SJCRH30 (cell line): ENCODE results near the gene RNF220. TPM values are rescaled to one million over a fixed set of nuclear protein-coding genes. Genes with fewer than 3 reads are reported as not detected.

Experiments used
- DNase-seq, 2 experiments: peaks; one replicate each; pipeline ENCODE4 v3.0.0-alpha.2; 2015 to 2020
- H3K27ac ChIP-seq: fragments of 250-450 bp; sonication (Bioruptor Pico); 2 replicates; pipeline ENCODE4 v1.5.1; 2020; ENCODE audit warnings: mild to moderate bottlenecking, moderate library complexity
- H3K27me3 ChIP-seq: fragments of 250-450 bp; sonication (Bioruptor Pico); 2 replicates; pipeline ENCODE4 v1.5.1; 2020; ENCODE audit warnings: mild to moderate bottlenecking, moderate library complexity
- H3K36me3 ChIP-seq: fragments of 250-450 bp; sonication (Bioruptor Pico); 2 replicates; pipeline ENCODE4 v1.5.1; 2020; ENCODE audit warnings: mild to moderate bottlenecking, moderate library complexity
- H3K4me1 ChIP-seq: fragments of 250-450 bp; sonication (Bioruptor Pico); 2 replicates; pipeline ENCODE4 v1.5.1; 2020; ENCODE audit warnings: mild to moderate bottlenecking, moderate library complexity
- H3K4me3 ChIP-seq: fragments of 250-450 bp; sonication (Bioruptor Pico); 2 replicates; pipeline ENCODE4 v1.5.1; 2020; ENCODE audit warnings: mild to moderate bottlenecking, moderate library complexity
- H3K9me3 ChIP-seq: fragments of 250-450 bp; sonication (Bioruptor Pico); replicated peaks from 2 replicates; pipeline ENCODE4 v1.5.1; 2020; ENCODE audit warnings: mild to moderate bottlenecking, moderate library complexity
- total RNA-seq: library from RNA; depleted of rRNA; stranded (reverse); fragments of >200 nt; shearing (Covaris generic); gene quantifications from 2 replicates; pipeline ENCODE4 v1.2.3, GENCODE V29; 2014

Gene RNF220
- total RNA-seq, 1 experiment from 2014 or later, result 94.9 TPM

DNA sequence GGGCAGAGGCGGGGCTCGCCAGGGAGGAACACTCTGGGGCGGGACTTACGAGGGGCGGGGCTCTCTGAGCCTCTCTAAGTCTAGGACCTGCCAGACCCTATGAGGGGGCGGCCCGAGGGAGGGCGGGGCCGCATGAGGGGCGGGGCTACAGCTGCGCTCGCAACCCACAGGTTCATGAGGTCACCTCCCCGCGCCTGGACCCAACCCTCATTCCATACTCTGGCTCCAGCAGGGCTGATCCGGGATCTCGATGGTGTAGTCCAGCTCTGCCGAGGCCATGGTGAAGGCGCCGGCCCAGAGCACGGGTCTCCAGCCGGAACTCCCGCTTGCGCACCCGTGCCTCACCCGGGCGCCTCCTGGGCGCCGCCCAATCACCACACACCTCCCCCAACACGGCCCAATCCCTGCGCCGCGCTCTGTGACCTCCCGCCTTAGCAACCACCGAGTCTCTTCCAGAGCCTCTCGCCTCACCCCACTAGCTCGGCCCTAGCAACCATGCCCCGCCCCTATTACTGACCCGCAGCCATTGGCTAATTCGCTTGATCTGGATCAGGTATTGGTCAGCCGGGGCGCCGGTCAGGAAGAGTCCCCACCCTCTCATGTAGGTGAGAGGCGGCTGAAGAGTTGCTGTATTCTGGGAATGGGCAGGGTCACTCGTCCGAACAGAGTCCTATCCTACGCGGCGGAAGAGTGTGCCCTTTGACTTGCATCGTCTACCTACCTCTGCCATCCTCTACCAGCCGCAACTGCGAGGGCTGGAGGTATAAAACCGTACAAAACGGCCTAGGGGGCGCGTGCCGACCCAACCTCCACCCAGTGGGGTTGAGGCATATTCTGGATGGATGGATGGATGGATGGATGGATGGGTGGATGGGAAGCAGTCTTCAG lies 269.3 kb downstream of the RNF220 start, which contains the start of the genes ARMH1 and TMEM53:
TSS of gene ARMH1 (plus strand) at position 602 of the 888 bp plus-strand sequence. CDS start 14,984 bp downstream, outside the sequence.
TSS of gene TMEM53 (minus strand) at position 369 of the 888 bp plus-strand sequence. CDS start at position 279, 90 bp downstream.
- H3K4me1 ChIP-seq, result peaks cover 32% of the 10 kb centered on the region
- peak within 1 kb of the TSS; percentile 61 for H3K27ac ChIP-seq
- DNase-seq, result peak; percentile 99
- H3K36me3 ChIP-seq, result no peaks in the 10 kb centered on the region
- no peaks in the 10 kb centered on the region; the same call in 1 of the 2 replicates for H3K9me3 ChIP-seq
- H3K27me3 ChIP-seq, result no peaks in the 10 kb centered on the region
- H3K4me3 ChIP-seq, result peak within 1 kb of the TSS; percentile 79

DNA sequence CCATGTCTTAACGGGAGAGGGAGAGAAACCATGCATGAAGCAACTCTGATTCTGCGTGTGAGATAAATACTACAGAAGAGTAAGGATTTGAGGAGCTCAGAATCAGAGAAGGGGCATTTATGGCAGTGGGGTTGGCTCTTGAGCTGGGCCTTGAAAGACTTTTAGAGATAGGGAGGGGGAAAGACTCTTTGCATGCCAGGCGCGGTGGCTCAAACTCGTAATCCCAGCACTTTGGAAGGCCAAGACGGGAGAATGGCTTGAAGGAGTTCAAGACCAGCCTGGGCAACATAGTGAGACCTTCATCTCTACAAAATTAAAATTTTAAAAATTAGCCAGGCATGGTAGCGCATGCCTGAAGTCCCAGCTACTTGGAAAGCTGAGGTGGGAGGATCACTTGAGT lies 270.1 kb downstream of the RNF220 start:
- Histone ChIP-seq H3K36me3 (no peaks in the 10 kb centered on the region), H3K4me3 (no peak overlapping the region), H3K9me3 (no peaks in the 10 kb centered on the region; the same call in 1 of the 2 replicates), H3K27ac (no peak overlapping the region), H3K27me3 (no peaks in the 10 kb centered on the region), H3K4me1 (peaks cover 32% of the 10 kb centered on the region)
- no peak for DNase-seq

DNA sequence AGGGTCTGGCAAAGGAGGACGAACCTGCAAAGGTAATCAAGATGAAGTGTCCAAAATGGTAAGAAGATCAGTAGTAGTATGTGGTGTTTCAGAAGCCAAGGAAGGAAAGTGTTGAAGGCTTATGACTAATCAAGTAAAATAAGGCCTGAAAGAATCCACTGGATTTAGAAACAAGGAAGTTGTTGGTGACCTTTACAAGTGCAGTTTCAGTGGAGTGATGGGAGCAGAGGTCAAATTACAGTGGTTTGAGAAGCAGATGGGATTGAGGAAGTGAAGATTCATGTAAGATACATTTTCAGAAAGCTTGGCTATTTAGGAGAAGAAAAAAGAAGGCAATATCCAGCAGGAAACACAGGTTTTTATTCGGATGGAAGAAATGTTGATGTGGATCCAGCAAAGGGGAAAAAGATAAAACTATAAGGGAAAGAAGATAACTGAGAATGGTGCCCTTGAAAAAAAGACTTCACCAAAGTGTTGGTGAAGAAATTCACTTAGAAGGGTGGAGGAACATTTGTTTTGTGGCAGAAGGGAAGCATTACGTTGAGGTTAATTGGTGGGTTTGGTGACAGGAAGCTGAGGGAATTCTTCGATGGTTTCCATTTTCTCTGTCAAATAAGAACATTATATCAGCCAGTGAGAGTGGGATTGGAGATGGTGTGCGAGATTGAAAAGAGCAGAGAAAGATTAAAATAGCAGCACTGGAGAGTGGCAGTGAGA lies 271.6 kb downstream of the RNF220 start:
- no peaks in the 10 kb centered on the region; the same call in 1 of the 2 replicates for H3K9me3 ChIP-seq
- H3K27ac ChIP-seq, result no peak overlapping the region
- H3K36me3 ChIP-seq, result no peaks in the 10 kb centered on the region
- peaks cover 31% of the 10 kb centered on the region for H3K4me1 ChIP-seq
- no peak overlapping the region for H3K4me3 ChIP-seq
- peak in 1 of 2 experiments; percentile 28 for DNase-seq
- H3K27me3 ChIP-seq, result no peaks in the 10 kb centered on the region

DNA sequence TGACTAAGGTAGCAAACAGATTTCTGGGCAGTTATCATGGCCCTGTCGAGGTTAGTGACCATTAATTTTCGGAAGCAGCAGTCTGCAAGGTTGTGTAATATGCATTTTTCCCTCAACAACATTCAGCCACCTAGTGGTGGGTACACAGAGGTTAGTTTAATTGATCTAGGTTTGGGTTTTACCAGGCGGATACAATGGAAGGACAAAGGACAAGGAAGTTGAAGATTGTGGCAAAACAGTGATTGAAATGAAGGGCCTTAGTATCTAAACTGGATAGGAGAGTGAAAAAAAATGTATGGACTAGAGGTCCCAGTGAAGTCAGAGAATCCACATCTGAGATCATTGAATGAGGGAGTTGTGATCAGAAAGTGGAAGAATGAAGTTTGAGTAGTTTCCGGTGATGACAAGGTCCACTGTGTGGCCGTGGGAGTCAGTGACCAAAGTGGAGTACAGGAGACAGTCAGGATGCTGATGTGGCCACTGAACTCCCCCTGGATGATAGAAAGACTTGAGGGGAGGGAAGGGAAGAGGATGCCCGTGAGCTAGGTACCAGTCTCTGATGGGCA lies 272.2 kb downstream of the RNF220 start:
- Histone ChIP-seq H3K36me3 (no peaks in the 10 kb centered on the region), H3K4me3 (no peak overlapping the region), H3K4me1 (peaks cover 25% of the 10 kb centered on the region), H3K27me3 (no peaks in the 10 kb centered on the region), H3K27ac (no peak overlapping the region), H3K9me3 (no peaks in the 10 kb centered on the region; the same call in 1 of the 2 replicates)
- peak in 1 of 2 experiments; percentile 55 for DNase-seq

DNA sequence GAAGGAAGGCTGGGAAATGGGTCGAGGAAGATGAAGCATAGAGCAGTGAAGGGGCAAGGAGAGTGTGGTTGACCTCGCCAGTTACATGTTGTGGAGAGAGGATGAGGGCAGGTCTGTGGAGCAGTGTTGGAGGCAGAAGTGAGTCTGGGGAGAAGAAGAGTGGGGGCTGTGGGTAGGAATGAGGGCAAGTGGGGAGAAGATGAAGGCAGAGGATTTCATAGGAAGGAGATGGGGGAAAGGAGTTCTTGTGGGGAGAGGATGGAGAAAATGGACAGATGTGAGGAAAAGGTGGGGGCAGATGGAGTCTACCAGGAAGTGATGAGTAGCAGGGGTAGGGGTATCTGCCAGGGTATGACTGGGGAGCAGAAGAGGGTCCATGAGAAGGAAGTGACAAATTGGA lies 273.1 kb downstream of the RNF220 start:
- no peak for DNase-seq
- Histone ChIP-seq H3K27ac (no peak overlapping the region), H3K4me3 (no peak overlapping the region), H3K9me3 (no peaks in the 10 kb centered on the region; the same call in 1 of the 2 replicates), H3K36me3 (no peaks in the 10 kb centered on the region), H3K27me3 (no peaks in the 10 kb centered on the region), H3K4me1 (peaks cover 16% of the 10 kb centered on the region)

DNA sequence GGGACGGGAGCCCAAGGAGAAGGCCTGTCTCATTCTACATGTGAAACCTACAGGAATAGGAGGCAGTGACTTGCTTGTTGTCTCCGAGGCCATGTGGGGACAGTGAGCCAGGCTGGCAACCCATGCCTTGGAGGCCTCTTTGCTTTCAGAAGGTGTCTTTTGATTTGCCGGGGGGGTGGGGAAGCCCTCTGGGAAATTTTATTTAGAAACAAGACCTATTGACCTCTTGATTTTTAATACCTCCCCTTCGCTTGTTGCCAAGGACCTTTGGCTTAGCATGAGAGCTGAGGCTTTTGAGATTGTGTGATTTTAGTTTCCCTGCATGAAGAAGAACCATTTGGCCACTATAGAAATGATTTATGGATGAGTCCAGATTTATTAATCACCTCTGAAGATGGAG lies 273.6 kb downstream of the RNF220 start:
- DNase-seq, result no peak
- Histone ChIP-seq H3K9me3 (no peaks in the 10 kb centered on the region; the same call in 1 of the 2 replicates), H3K27me3 (no peaks in the 10 kb centered on the region), H3K27ac (no peak overlapping the region), H3K4me1 (peaks cover 12% of the 10 kb centered on the region), H3K4me3 (no peak overlapping the region), H3K36me3 (no peaks in the 10 kb centered on the region)

DNA sequence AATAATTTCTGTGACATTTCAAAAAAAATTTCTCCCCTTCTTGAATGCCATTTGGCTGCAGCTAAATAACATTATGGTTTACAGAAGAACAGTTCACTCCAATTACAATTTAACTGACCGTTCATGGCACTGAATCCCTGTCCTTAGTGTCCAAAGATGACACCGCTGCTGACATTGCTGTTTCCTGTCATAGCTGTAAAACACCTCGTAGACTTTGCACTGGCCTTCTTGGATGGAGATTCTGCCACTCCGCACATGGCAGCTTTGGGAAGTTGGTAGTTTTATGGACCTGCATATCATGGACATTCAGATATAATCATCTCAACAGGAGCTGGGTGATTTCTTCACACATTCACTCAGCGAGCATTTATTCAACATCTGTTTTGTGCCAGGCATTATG lies 274.4 kb downstream of the RNF220 start:
- Histone ChIP-seq H3K9me3 (no peaks in the 10 kb centered on the region; the same call in 1 of the 2 replicates), H3K27ac (no peak overlapping the region), H3K27me3 (no peaks in the 10 kb centered on the region), H3K36me3 (no peaks in the 10 kb centered on the region), H3K4me1 (peaks cover 12% of the 10 kb centered on the region), H3K4me3 (no peak overlapping the region)
- DNase-seq, result no peak

DNA sequence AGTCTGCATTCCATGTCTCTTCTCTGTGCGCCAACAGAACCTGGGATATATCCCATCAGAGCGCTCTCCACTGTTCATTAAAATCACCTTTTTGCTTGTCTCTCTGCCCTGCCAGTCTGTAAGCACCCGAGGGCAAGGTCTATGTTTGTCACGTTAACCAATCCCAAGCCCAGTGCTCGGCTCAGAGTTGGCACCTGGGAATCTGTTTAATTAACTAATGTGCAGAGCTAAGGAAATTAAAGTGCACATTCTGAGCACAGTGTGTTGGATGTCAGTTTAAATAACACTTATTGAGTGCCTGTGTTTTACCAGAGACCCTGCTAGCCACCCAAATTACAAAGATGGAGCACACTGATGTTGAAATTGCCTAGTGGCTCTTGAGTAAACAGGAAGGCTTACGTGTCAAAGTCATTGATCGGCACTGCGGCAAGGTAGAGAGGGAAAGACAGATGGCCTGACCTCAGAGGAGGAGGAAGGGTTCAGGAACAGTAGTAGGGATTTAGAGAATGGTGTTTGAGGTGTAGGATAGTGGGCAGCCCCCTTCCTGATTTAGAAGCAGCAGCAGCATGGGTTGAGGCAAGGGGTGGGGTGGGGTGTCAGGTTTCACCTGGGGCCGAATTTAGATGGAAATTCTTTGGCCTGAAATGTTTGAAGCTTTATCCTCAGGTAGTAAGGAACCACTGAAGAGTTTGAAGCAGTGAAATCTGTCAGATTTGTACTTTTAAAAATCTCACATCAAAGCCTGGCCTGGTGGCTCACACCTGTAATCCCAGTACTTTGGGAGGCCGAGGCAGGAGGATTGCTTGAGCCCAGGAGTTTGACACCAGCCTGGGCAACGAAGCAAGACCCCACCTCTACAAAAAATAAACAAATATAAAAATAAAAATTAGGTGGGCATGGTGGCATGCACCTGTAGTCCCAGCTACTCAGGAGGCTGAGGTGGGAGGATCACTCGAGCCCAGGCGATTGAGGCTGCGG lies 277.1 kb downstream of the RNF220 start:
- Histone ChIP-seq H3K27me3 (no peaks in the 10 kb centered on the region), H3K4me1 (no peaks in the 10 kb centered on the region; the same call in 1 of the 2 replicates), H3K9me3 (no peaks in the 10 kb centered on the region; the same call in 1 of the 2 replicates), H3K4me3 (no peak overlapping the region), H3K36me3 (no peaks in the 10 kb centered on the region), H3K27ac (no peak overlapping the region)
- no peak for DNase-seq

DNA sequence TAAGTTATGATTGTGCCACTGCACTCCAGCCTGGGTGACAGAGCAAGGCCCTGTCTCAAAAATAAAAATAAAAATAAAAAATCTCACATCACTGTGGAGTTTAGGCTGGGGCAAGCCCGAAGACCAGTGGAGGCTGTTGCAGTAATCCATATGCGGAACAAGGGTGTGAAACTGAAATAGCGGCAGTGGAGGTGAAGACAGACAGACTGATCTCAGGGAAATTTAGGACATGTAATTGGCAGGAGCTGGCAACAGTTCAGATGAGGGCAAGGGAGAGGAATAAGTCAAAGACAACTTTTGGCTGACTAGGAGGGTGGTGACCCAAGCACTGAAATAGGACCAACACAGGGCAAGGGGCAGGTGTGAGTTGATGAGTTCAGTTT lies 277.8 kb downstream of the RNF220 start:
- Histone ChIP-seq H3K27me3 (no peaks in the 10 kb centered on the region), H3K4me1 (no peaks in the 10 kb centered on the region), H3K36me3 (no peaks in the 10 kb centered on the region)

DNA sequence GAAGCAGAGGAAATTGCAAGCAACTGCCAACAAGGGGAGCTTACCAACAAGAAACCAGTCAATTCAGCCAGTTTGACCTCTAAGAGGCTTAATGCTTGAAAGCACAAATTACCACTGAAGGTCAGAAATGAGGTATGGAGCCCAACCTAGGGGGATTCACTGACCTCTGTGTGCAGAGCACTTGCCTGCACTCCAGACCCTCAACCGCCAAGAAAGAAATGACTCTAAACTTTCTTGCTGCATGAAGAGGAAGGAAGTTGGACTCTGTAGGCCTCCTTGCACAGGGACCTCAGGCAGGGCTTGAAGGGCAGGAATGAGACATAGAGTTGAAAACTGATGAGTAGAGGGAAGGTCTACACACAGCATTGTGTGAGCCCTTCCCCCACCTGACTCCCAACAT lies 279.5 kb downstream of the RNF220 start:
- DNase-seq, result no peak
- Histone ChIP-seq H3K4me3 (no peak overlapping the region), H3K9me3 (no peaks in the 10 kb centered on the region), H3K27me3 (no peaks in the 10 kb centered on the region), H3K27ac (no peak overlapping the region), H3K4me1 (no peaks in the 10 kb centered on the region), H3K36me3 (no peaks in the 10 kb centered on the region)

More for the DNA sequence above, 277.8 kb downstream of the RNF220 start:
- no peak overlapping the region for H3K4me3 ChIP-seq
- no peaks in the 10 kb centered on the region for H3K9me3 ChIP-seq
- no peak for DNase-seq
- no peak overlapping the region for H3K27ac ChIP-seq

DNA sequence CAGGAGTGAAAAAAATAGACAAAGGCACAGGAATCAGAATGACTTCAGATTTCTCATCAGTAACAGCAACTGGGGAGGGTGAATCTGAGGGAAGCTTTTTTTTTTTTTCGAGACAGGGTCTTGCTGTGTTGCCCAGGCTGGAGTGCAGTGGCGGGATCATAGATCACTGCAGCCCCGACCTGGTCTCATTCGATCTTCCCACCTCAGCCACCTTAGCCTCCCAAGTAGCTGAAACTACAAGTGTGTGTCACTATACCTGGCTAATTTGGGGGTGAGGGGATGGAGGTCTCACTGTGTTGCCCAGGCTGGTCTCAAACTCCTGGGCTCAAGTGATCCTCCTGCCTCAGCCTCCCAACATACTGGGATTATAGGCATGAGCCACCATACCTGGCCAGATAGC lies 280.2 kb downstream of the RNF220 start:
- Histone ChIP-seq H3K4me3 (no peak overlapping the region), H3K4me1 (no peaks in the 10 kb centered on the region)
- DNase-seq, result no peak

DNA sequence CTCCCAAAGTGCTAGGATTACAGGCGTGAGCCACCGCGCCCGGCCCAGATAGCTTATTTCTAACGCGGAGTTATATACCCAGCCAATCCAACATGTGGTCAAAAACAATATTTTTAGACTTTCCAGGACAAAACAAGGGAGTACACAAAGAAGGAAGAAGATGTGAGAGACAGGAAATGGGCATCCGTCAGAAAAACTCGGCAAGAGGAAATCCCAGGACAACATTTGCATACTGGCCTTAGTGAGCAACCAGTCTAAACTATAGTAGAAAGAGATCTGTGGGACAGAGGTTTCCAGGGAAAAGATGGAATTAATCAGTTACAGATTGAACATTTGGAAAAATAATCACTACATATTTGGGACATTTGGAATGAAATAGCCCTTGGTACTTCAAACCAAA lies 280.8 kb downstream of the RNF220 start:
- Histone ChIP-seq H3K36me3 (no peaks in the 10 kb centered on the region), H3K27ac (no peak overlapping the region), H3K9me3 (no peaks in the 10 kb centered on the region), H3K4me1 (no peaks in the 10 kb centered on the region), H3K27me3 (no peaks in the 10 kb centered on the region), H3K4me3 (no peak overlapping the region)
- no peak for DNase-seq

More for the DNA sequence above, 280.2 kb downstream of the RNF220 start:
- Histone ChIP-seq H3K9me3 (no peaks in the 10 kb centered on the region), H3K27me3 (no peaks in the 10 kb centered on the region), H3K36me3 (no peaks in the 10 kb centered on the region), H3K27ac (no peak overlapping the region)

DNA sequence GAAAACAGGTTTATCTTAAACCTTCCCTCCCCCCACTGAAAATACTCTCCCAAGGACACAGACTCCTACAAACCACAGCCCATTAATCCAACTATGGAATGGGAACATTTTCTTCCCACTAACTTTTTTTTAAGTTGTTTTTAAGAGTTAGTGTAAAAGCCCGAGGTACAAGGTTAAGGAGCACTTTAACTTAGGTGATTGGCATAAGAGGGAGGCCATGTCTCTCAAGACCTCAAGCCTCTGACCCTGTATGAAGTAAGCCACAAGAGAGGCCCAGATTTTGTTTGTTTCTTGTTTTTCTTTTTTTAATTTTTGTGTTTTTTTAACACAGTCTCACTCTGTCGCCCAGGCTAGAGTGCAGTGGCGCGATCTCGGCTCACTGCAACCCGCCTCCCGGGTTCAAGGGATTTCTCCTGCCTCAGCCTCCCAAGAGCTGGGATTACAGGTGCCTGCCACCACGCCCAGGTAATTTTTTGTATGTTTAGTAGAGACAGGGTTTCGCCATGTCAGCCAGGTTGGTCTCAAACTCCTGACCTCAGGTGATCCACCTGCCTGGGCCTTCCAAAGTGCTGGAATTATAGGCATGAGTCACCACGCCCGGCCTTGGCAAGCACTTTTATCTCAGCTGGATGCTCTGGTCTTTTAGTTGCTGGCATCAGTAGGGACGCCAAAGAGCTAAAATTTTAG lies 283.8 kb downstream of the RNF220 start:
- DNase-seq, result no peak
- H3K4me3 ChIP-seq, result no peak overlapping the region
- no peaks in the 10 kb centered on the region for H3K9me3 ChIP-seq
- H3K4me1 ChIP-seq, result no peaks in the 10 kb centered on the region
- H3K27me3 ChIP-seq, result no peaks in the 10 kb centered on the region
- H3K36me3 ChIP-seq, result no peaks in the 10 kb centered on the region
- no peak overlapping the region for H3K27ac ChIP-seq
